Sigmoid colon (tissue), 7 donors: ENCODE results near the gene HRK. TPM values are rescaled to one million over a fixed set of nuclear protein-coding genes. Genes with fewer than 3 reads are reported as not detected.

Experiments used
- DNase-seq: peaks from one replicate; pipeline ENCODE4 v3.0.0-alpha.2; 2019
- H3K27ac ChIP-seq, 4 donors: fragments of 200-600 bp; sonication (generic); one replicate each; pipeline ENCODE4 v1.5.1; 2016 to 2019; ENCODE audit warnings: mild to moderate bottlenecking in 1 of 4
- H3K27me3 ChIP-seq, 3 donors: fragments of 200-600 bp; sonication (generic); one replicate each; pipeline ENCODE4 v1.5.1; 2019; ENCODE audit warnings: mild to moderate bottlenecking in 1 of 3
- H3K36me3 ChIP-seq, 4 donors: fragments of 200-600 bp; sonication (generic); one replicate each; pipeline ENCODE4 v1.5.1; 2016 to 2019
- H3K4me1 ChIP-seq, 4 donors: fragments of 200-600 bp; sonication (generic); one replicate each; pipeline ENCODE4 v1.5.1; 2017 to 2019
- H3K4me3 ChIP-seq, 4 donors: fragments of 200-600 bp; sonication (generic); one replicate each; pipeline ENCODE4 v1.5.1; 2017 to 2019; ENCODE audit warnings: mild to moderate bottlenecking in 2 of 4, moderate library complexity in 1 of 4
- H3K9me3 ChIP-seq, 4 donors: fragments of 200-600 bp in 3 of 4; sonication (generic) in 3 of 4; one replicate each; pipeline versions ENCODE4 v1.5.1 to v1.6.1; 2013 to 2019
- EP300 ChIP-seq, 4 donors: sonication (generic); formaldehyde crosslinking; IDR thresholded peaks; one replicate each; pipeline ENCODE4 v1.6.1; 2017; ENCODE audit warnings: antibody characterized with exemption in 4 of 4
- POLR2A ChIP-seq, 2 donors: fragments of 450-650 bp; IDR thresholded peaks; one replicate each; pipeline ENCODE4 v1.6.1; 2016; ENCODE audit warnings: antibody characterized with exemption in 2 of 2, mild to moderate bottlenecking in 2 of 2, moderate library complexity in 2 of 2
- POLR2AphosphoS5 ChIP-seq, 4 donors: sonication (generic); formaldehyde crosslinking; IDR thresholded peaks; one replicate each; pipeline ENCODE4 v1.6.1; 2017; ENCODE audit warnings: antibody characterized with exemption in 4 of 4
- WGBS, 2 donors: extraction: QIAGEN DNeasy Blood & Tissue Kit; methylation state at CpG; one replicate each; pipeline ENCODE4 v1.1.7; 2013; 5-methylcytosine and 5-hydroxymethylcytosine counted together
- intact Hi-C: fragments of 100-400 bp; cut with DNase I; formaldehyde crosslinking; loops from one replicate; pipeline ENCODE4 v1.15.1; 2023
- polyA plus RNA-seq, 3 donors: library from polyadenylated mRNA; stranded (reverse); fragments of 200-250 nt; gene quantifications; one replicate each; pipeline ENCODE4 v1.2.3, GENCODE V29; 2013
- total RNA-seq, 4 donors: library from RNA; depleted of rRNA; stranded (reverse); fragments of >200 nt; gene quantifications; one replicate each; pipeline ENCODE4 v1.1.0, GENCODE V29; 2016
- TF ChIP-seq, protein P1 (sequence below), 4 experiments: fragments of 450-650 bp in 3 of 4; fragments of 200-600 bp in 1 of 4; IDR thresholded peaks; one replicate each; pipeline ENCODE4 v1.5.1; 2016 to 2019; ENCODE audit warnings: antibody characterized with exemption in 4 of 4, mild to moderate bottlenecking in 3 of 4, moderate library complexity in 2 of 4
- donor health status: healthy with polysubstance abuse.
- donor health status: Bipolar disorder and iron deficiency.
- donor health status: healthy.

Gene HRK
- total RNA-seq (under 1 TPM in 1 of 4 donors, not detected in 3; under 0.01 TPM), polyA plus RNA-seq (under 1 TPM; under 0.01 to 0.92 (median 0.38) TPM)

DNA sequence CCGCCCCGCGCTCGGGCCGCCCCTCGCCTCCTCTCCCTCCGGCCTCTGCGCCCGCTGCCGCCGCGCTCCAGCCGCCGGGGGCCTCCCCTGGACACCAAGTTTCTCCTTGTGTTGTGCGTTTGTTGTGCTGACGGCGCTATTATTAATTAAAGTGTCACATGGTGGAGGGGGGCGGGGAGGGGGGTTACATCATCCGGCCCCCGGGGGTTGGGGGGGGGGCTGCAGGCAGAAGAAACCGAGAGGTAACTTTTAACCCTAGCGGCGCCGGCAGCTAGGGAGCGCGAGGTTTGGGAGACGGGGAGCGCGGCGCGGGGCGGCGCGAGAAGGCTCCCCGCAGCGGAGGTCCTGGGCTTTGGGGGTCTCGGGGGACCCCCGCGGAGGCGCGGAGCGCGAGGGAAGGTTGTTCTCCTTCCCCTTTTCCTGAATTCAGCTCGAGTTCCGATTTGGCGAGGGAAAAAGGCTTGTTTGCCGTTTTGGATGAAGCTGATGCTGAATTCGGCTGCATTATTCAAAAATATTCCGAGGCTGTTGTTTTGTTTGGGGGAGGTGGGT, at the start of gene HRK:
Gene HRK, minus strand, starts transcription at position 117 of the 552 bp plus-strand sequence. CDS start 134 bp downstream, outside the sequence.
- DNase-seq = no peak
- Histone ChIP-seq H3K27ac (no peak within 1 kb of the TSS), H3K4me3 (peak within 1 kb of the TSS in 3 of 4 donors; percentile 22 to 40 (median 38)), H3K4me1 (peaks cover 0 to 42% (median 37%) of the 10 kb centered on the region in 4 donors), H3K27me3 (peaks cover 39 to 88% (median 77%) of the 10 kb centered on the region in 3 donors), H3K9me3 (no peaks in the 10 kb centered on the region), H3K36me3 (no peaks in the 10 kb centered on the region)
- no peak for TF ChIP-seq EP300 (IDR thresholded peaks at IDR 0.05)
- TF ChIP-seq POLR2AphosphoS5 (IDR thresholded peaks at IDR 0.05) = no peak
- TF ChIP-seq, protein P1, sequence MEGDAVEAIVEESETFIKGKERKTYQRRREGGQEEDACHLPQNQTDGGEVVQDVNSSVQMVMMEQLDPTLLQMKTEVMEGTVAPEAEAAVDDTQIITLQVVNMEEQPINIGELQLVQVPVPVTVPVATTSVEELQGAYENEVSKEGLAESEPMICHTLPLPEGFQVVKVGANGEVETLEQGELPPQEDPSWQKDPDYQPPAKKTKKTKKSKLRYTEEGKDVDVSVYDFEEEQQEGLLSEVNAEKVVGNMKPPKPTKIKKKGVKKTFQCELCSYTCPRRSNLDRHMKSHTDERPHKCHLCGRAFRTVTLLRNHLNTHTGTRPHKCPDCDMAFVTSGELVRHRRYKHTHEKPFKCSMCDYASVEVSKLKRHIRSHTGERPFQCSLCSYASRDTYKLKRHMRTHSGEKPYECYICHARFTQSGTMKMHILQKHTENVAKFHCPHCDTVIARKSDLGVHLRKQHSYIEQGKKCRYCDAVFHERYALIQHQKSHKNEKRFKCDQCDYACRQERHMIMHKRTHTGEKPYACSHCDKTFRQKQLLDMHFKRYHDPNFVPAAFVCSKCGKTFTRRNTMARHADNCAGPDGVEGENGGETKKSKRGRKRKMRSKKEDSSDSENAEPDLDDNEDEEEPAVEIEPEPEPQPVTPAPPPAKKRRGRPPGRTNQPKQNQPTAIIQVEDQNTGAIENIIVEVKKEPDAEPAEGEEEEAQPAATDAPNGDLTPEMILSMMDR (IDR thresholded peaks at IDR 0.05) = no peak
- TF ChIP-seq POLR2A (IDR thresholded peaks at IDR 0.05) = no peak
- intact Hi-C loops = no loop called here
- 1 to 2% methylated on average over 49 of the region's 49 CpGs for WGBS, 2 donors

DNA sequence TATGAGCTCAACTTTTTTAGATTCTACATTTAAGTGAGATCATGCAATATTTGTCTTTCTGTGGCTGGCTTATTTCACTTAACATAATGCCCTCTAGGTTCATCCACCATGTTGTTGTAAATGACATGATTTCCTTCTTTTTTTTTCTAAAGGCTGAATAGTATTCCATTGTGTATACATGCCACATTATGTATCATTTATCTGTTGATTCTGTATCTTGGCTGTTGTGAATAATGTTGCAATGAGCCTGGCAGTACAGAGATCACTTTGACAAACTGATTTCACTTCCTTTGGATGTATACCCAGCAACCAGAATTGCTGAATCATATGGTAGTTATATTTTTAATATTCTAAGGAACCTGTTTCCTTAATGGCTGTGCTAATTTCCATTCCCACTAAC, 48.6 kb upstream of the HRK start:
- H3K4me1 ChIP-seq = peaks cover 0 to 47% (median 40%) of the 10 kb centered on the region in 4 donors
- no peak overlapping the region for H3K27ac ChIP-seq
- H3K9me3 ChIP-seq = no peaks in the 10 kb centered on the region
- no peak for TF ChIP-seq POLR2AphosphoS5 (IDR thresholded peaks at IDR 0.05)
- TF ChIP-seq, protein P1 (IDR thresholded peaks at IDR 0.05) = no peak
- TF ChIP-seq POLR2A (IDR thresholded peaks at IDR 0.05) = no peak
- TF ChIP-seq EP300 (IDR thresholded peaks at IDR 0.05) = no peak
- DNase-seq = no peak
- intact Hi-C loops = no loop called here
- H3K4me3 ChIP-seq = no peak overlapping the region
- H3K36me3 ChIP-seq = peaks cover 0 to 21% (median 5%) of the 10 kb centered on the region in 4 donors
- H3K27me3 ChIP-seq = no peaks in the 10 kb centered on the region

DNA sequence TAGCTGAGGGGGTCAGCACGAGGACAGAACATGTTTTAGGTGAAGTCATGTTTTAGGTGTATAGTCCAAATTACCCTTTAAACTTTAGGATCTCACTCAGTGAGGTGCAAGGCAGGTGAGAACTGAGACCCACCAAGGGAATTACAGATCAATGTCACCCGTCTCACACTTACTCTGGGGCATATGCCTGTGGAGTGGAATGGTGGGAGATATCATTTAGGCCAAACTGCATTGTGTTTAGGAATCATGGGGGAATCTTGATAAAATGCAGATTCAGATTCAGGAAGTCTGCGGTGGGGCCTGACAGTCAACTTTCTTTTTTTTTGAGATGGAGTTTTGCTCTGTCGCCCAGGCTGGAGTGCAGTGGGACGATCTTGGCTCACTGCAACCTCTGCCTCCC, 47.3 kb upstream of the HRK start:
- DNase-seq = no peak
- H3K4me1 ChIP-seq = peaks cover 0 to 38% (median 33%) of the 10 kb centered on the region in 4 donors
- H3K9me3 ChIP-seq = no peaks in the 10 kb centered on the region
- intact Hi-C loops = no loop called here
- no peak overlapping the region for H3K27ac ChIP-seq
- 95% methylated on average over 5 of the region's 5 CpGs for WGBS, 2 donors
- TF ChIP-seq POLR2AphosphoS5 (IDR thresholded peaks at IDR 0.05) (no peak), POLR2A (IDR thresholded peaks at IDR 0.05) (no peak), EP300 (IDR thresholded peaks at IDR 0.05) (no peak)
- TF ChIP-seq, protein P1 (IDR thresholded peaks at IDR 0.05) = no peak
- no peak overlapping the region for H3K4me3 ChIP-seq
- H3K36me3 ChIP-seq = peaks cover 0 to 21% (median 5%) of the 10 kb centered on the region in 4 donors
- H3K27me3 ChIP-seq = no peaks in the 10 kb centered on the region

DNA sequence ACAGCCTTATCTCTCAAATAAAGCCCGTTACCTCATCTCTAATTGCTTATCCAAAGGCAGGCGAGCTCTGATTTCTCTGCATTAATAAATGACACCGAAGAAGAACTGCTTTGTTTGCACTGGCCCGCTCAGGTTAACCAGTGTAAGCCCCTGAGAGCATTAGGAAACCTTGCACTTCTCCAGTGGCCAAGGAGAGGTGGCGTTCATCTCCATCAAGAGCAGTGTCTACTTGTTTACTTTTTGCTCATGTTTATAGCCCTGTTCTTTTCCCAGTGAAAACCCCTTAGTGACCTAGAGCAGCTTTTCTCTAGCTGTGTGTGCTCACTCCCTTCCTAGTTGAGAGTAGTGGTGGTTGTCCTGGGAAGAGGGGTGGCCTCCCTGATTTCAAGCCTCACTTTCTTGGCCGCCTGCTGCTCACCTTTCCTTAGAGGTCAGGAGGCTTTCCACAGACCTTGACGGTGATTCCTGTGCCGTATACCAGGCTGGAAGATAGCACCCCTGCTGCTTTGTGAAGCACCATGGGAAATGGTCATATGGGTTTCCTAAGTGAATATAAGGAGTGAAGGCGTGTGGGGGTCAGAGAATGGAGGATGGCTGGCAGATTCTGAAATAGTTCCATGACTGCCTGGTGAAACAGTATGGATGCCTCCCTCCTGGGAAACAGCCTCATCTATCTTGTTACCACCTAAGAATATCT, 46.2 kb upstream of the HRK start:
- H3K27ac ChIP-seq = peak overlapping the region; percentile 16 to 60 (median 48)
- H3K4me1 ChIP-seq = peaks cover 0 to 27% (median 23%) of the 10 kb centered on the region in 4 donors
- no peaks in the 10 kb centered on the region for H3K27me3 ChIP-seq
- no peaks in the 10 kb centered on the region for H3K9me3 ChIP-seq
- no peak overlapping the region for H3K4me3 ChIP-seq
- H3K36me3 ChIP-seq = peaks cover 0 to 21% (median 5%) of the 10 kb centered on the region in 4 donors
- intact Hi-C loops = no loop called here
- no peak for TF ChIP-seq POLR2AphosphoS5 (IDR thresholded peaks at IDR 0.05)
- TF ChIP-seq, protein P1 (IDR thresholded peaks at IDR 0.05) = no peak
- no peak for TF ChIP-seq EP300 (IDR thresholded peaks at IDR 0.05)
- no peak for TF ChIP-seq POLR2A (IDR thresholded peaks at IDR 0.05)
- DNase-seq = no peak
- 77 to 80% methylated on average over 9 of the region's 9 CpGs for WGBS, 2 donors
